HL-60/S4 treated with phorbol 12-myristate 13-acetate at 8.2 ng/mL for 4 days and 3 days (cell line): ENCODE data around the gene SEMA6D.
"Not testable (repeated sequence)": the region's sequence is repeated elsewhere in the genome, so short reads cannot be mapped to it uniquely, and the experiment has no call there.

Experiments used
- in situ Hi-C: fragments of 300-500 bp; cut with MboI; formaldehyde crosslinking; loops from 2 replicates; pipeline ENCODE4 v1.15.0; 2022; ENCODE audit warnings: low sequenced_read_pairs

The SEMA6D gene

DNA sequence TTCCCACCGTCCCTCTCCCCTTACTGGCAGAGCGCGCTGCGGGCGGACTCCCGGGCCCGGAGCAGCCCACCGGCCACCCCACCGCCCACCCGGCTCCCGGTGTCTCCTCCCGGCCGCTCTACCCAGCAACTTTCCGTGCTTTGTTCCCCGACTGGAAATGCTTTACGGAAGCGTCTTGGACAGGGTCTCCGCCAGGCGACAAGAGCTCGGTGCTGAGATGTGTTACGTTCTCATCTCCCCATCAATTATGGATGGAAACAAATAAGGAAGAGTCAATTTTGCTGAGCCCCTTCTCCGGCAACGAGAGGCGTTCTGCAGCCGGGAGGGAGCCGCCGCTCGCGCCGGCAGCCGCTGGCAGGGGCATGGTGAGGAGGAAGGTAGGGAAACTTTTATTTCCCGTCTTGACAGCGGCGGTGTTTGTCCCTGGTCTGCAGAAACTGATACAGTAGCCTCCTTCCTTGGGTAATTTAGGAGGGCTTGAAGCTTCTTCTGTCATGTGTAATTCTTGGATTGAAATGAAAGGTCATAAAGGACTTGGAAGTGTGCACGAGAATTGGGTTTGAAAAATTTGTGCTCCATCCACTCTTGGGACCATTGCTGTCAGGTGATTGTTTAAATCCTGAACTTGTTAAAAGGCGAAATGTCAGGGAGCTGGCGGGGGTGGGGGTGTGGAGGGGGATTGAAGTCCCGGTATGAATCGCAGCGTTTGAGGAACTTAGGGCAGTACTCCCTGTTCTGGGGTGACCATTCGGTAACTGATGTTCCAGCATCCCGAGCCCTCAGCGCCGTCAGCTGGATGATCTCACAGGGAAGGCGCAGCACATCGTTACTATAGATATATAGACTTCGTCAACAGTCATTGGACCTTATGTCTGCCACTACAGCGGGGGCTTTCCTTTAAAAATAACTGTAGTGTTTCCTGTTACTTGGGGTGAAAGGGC, 1.5 kb downstream of the SEMA6D start:
- in situ Hi-C loops, result no loop called here

- in situ Hi-C loops, result no loop called here
Observed at GRCh38 chr15:47719730-47720129, 2.4 kb downstream of the SEMA6D start.

GRCh38 chr15:47720555-47720954, 3.2 kb downstream of the SEMA6D start:
- in situ Hi-C loops, result no loop called here

DNA sequence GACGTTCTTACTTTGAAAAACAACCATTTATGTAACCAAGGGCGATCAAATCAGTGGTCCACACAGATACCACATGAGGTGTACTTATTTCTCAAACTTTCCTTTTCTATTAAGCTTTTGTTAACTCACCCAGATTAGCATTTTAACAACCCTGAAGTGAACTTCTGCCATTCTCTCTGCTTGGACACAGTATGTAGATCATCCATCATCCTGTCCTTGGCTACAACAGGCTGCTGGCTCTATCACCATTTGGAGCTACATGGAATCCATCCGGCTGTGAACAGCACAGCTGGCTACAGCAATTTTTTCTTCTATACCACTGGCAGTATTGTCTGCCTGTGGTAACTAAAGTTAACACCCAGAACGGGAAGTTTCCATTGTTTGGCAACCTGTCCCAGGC, 4.4 kb downstream of the SEMA6D start:
- in situ Hi-C loops, result no loop called here

DNA sequence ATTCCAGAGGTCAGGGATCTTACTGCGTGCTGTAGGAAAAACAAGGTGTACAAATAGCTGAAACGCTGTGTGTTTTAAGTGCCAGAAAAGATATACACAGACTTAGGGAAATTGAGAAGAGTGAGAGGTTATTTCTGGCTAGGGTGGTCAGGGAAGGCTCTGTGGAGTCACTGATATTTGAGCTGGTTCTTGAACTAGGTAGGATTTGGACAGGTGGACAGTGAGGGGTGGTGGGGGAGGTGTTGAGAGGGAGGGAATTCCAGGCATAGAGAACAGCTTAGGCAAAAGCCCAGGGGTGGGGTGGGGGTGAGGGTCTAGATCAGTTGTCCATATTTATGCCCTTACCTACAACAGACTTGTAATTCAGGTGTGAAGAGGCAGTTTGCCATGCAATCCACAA, 7.0 kb downstream of the SEMA6D start:
- in situ Hi-C loops, result no loop called here

- in situ Hi-C loops, result no loop called here
Observed at GRCh38 chr15:47725051-47725450, 7.7 kb downstream of the SEMA6D start.

- in situ Hi-C loops, result no loop called here
Observed at GRCh38 chr15:47725906-47726305, 8.6 kb downstream of the SEMA6D start.

- in situ Hi-C loops, result no loop called here
Observed at GRCh38 chr15:47726399-47726823, 9.1 kb downstream of the SEMA6D start.

DNA sequence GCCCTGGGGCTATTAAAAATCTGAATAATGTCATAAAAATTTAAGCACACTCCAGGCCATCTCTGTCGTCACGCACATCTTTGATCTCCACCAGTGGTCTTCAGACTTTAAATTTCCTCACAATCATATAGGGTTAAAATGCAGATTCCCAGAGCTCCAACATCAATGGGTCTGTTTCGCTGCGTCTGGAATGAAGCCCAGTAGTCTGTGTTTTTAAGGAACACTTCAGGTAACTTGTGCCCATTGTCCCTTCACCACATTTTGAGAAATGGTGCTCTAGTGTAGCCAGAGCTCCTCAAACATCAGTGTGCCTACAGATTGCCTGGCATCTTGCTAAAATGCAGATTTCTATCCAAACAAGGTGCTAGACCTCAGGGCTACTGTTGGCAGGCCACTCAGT, 9.8 kb downstream of the SEMA6D start:
- in situ Hi-C loops, result no loop called here

GRCh38 chr15:47727676-47728075, 10.4 kb downstream of the SEMA6D start:
- in situ Hi-C loops, result no loop called here

DNA sequence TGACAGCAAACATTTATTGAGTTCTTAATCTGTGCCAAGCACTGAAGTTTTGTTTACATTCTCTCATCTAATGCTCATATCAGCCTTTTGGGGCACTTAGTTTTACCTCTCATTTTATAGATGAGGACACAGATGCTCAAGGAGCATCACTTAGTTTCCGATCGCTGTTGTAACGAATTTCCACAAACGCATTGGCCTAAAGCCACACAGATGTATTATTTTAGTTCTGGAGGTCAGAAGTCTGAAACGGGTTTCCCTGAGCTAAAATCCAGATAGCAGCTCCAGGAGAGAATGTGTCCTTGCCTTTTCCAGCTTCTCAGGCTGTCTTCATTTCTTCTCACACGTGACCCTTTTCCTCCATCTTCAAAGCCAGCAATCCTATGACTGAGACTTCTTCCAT, 11.1 kb downstream of the SEMA6D start:
- in situ Hi-C loops, result no loop called here

DNA sequence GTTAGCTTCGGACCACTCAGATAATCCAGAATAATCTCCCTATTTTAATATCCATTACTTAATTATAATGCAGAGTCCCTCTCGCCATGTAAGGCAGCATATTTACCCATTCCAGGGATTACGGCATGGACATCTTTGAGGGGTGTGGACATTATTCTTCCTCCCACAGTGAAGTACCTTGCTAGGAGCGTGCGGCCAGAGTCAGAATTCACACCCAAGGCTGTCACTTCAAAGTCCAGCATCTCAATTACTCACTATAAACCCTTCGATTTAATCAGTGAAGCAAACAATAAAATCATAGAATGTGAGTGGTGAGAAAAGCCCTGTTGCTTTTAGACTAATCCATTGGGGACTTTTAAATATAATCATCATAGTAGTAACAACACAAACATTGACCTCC, 11.6 kb downstream of the SEMA6D start:
- in situ Hi-C loops, result no loop called here

DNA sequence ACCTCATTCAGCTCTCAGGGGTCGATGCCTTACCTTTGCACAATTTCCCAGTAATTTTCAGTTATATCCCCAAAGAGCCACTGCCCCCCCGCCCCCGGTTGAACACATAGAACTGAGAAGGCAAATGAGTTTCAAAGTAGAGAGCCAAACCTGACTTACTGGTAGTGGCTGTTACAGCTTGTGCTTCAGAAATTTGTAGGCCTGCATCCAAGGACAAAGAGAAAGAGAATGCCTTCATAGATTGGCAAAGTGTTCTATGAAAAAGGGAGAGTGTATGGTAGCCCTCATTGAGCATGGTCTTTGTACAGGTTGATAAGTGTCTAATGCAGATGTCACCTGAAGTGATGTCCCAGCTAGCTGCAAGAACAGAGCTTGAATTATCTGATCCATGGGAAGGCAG, 13.9 kb downstream of the SEMA6D start:
- in situ Hi-C loops, result no loop called here

DNA sequence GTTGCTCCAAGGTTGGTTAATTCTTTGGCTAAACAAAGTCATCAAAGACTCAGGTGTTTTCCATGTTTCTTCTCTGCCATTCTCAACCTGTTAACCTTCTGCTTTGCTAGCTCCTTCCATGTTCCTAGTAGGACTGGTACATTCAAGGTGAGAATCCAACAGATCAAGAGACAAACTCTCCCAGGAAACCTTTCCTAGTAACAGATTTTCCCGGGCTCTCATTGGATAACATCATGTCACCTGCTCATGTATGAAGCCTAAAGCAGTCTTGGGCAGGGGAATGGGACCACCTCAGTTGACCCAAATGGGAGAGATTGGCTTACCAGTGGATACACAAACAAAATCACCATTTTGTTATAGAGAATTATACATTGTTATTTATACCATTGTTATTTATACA, 14.9 kb downstream of the SEMA6D start:
- in situ Hi-C loops, result no loop called here

GRCh38 chr15:47733085-47733484, 15.8 kb downstream of the SEMA6D start:
- in situ Hi-C loops, result no loop called here

DNA sequence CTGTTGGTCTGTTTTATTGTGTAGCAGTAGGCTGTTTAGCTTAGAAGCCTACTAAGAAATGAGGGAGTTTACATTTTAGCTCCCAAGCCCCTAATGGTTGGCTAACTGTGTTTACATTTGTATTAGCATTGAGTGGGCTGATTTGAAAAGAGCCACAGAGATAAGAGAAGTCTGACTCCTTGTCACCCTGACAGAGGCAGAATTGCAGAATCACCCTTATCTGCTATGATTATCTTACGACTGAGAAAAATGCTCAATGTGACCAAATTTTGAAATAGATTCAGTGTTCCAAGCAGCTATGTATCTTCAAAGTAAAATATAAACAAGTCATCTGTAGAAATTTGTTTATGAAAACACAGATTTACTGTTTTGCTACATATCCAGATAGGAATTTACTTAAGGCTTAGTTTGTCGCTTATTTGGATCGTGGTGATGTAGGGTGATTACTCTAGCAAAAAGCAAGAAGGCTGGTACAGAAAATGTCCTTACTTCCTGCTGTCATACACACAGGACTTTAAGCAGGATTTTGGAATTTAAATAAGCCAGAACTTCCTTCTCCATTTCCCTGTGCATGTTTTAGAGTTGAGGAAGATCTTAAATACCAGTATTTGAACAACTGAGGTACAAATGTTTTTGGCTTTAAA, 19.0 kb downstream of the SEMA6D start:
- in situ Hi-C loops, result no loop called here

DNA sequence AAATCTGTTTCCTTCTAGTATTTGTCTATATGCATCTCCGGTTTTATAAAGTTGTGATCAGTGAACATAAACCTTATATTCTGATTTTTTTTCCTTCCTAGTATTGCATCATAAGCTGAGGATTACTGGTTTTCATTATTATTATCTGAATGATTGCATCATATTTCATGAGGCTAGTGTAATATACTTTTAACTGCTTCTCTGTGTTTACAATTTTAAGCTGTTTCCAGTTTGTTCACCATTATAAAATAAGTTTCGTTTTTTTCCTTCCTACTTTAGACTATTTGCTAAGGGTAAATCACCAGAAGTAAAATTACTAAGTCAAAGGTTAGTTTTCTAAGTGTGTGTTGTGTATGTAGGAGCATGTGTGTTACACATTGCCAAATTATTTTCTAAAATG, 20.2 kb downstream of the SEMA6D start:
- in situ Hi-C loops, result no loop called here

GRCh38 chr15:47738144-47738825, 21.0 kb downstream of the SEMA6D start:
- in situ Hi-C loops, result not testable (repeated sequence)

DNA sequence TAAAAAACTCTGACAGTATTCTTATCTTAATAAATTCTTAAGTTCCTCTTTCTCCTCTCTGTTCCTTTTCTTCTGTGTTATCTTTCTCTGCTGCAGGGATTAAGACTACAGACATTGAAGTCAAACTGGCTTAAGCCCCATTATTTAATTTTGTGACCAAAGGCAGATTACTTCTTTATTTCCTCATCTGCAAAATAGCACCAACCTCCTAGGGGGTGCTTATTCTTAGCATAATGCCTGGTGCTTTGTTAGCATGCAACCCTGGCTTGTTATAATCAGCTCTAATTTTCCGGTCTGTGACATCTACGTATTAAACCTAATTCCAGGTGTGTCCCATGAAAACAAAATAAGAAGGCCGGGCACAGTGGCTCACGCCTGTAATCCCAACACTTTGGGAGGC, 23.8 kb downstream of the SEMA6D start:
- in situ Hi-C loops, result no loop called here

- in situ Hi-C loops, result no loop called here
Observed at GRCh38 chr15:47741907-47742306, 24.6 kb downstream of the SEMA6D start.

DNA sequence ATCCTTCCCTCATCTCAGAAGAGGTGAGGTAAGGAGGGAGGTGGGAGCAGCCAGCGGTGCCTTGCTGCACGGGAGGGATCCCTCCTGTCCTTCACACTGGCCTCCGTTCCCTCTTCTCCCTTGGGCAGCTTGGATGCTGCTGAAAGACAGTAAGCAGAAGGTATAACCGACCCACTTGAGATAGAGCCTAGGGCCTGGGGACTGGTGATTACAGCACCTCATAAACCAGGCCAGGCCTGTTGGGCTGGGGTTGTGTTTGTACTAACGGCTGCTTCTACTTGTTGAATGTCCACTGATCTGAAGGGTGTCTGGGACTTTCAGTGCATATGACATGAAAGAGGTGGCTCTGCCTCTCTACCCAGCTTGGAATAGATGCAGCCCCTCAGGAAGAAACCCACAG, 25.0 kb downstream of the SEMA6D start:
- in situ Hi-C loops, result no loop called here

DNA sequence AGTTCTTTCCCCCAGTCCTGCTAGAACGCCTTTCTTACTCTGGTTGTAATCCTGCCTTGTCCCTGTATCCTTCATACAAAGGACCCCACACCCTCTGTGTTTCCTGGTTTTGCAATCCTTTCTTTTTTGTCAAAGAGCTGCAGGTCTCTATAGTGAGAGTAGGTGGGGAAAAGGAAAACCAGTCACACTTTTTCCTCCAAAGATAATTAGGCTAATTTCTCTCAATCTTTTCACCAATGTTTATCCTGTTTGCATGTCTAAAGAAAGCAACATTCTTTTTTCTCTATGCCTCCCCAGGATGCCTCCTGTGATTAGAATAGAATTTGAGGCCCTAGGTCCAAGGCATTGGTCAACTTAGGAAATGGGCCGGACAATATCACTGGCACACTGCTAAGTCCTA, 25.4 kb downstream of the SEMA6D start:
- in situ Hi-C loops, result no loop called here
